Sigmoid colon (tissue), 7 donors: ENCODE data around the gene TNNI2. TPM values are rescaled to one million over a fixed set of nuclear protein-coding genes. Genes with fewer than 3 reads are reported as not detected.

ENCODE experiments used
- DNase-seq: peaks from one replicate; pipeline ENCODE4 v3.0.0-alpha.2; 2019
- H3K27ac ChIP-seq, 4 donors: fragments of 200-600 bp; sonication (generic); one replicate each; pipeline ENCODE4 v1.5.1; 2016 to 2019; ENCODE audit warnings: mild to moderate bottlenecking in 1 of 4
- H3K27me3 ChIP-seq, 3 donors: fragments of 200-600 bp; sonication (generic); one replicate each; pipeline ENCODE4 v1.5.1; 2019; ENCODE audit warnings: mild to moderate bottlenecking in 1 of 3
- H3K36me3 ChIP-seq, 4 donors: fragments of 200-600 bp; sonication (generic); one replicate each; pipeline ENCODE4 v1.5.1; 2016 to 2019
- H3K4me1 ChIP-seq, 4 donors: fragments of 200-600 bp; sonication (generic); one replicate each; pipeline ENCODE4 v1.5.1; 2017 to 2019
- H3K4me3 ChIP-seq, 4 donors: fragments of 200-600 bp; sonication (generic); one replicate each; pipeline ENCODE4 v1.5.1; 2017 to 2019; ENCODE audit warnings: mild to moderate bottlenecking in 2 of 4, moderate library complexity in 1 of 4
- H3K9me3 ChIP-seq, 4 donors: fragments of 200-600 bp in 3 of 4; sonication (generic) in 3 of 4; one replicate each; pipeline versions ENCODE4 v1.5.1 to v1.6.1; 2013 to 2019
- EP300 ChIP-seq, 4 donors: sonication (generic); formaldehyde crosslinking; IDR thresholded peaks; one replicate each; pipeline ENCODE4 v1.6.1; 2017; ENCODE audit warnings: antibody characterized with exemption in 4 of 4
- POLR2A ChIP-seq, 2 donors: fragments of 450-650 bp; IDR thresholded peaks; one replicate each; pipeline ENCODE4 v1.6.1; 2016; ENCODE audit warnings: antibody characterized with exemption in 2 of 2, mild to moderate bottlenecking in 2 of 2, moderate library complexity in 2 of 2
- POLR2AphosphoS5 ChIP-seq, 4 donors: sonication (generic); formaldehyde crosslinking; IDR thresholded peaks; one replicate each; pipeline ENCODE4 v1.6.1; 2017; ENCODE audit warnings: antibody characterized with exemption in 4 of 4
- WGBS, 2 donors: extraction: QIAGEN DNeasy Blood & Tissue Kit; methylation state at CpG; one replicate each; pipeline ENCODE4 v1.1.7; 2013; 5-methylcytosine and 5-hydroxymethylcytosine counted together
- intact Hi-C: fragments of 100-400 bp; cut with DNase I; formaldehyde crosslinking; loops from one replicate; pipeline ENCODE4 v1.15.1; 2023
- polyA plus RNA-seq, 3 donors: library from polyadenylated mRNA; stranded (reverse); fragments of 200-250 nt; gene quantifications; one replicate each; pipeline ENCODE4 v1.2.3, GENCODE V29; 2013
- total RNA-seq, 4 donors: library from RNA; depleted of rRNA; stranded (reverse); fragments of >200 nt; gene quantifications; one replicate each; pipeline ENCODE4 v1.1.0, GENCODE V29; 2016
- TF ChIP-seq, protein P1 (sequence below), 4 experiments: fragments of 450-650 bp in 3 of 4; fragments of 200-600 bp in 1 of 4; IDR thresholded peaks; one replicate each; pipeline ENCODE4 v1.5.1; 2016 to 2019; ENCODE audit warnings: antibody characterized with exemption in 4 of 4, mild to moderate bottlenecking in 3 of 4, moderate library complexity in 2 of 4
- donor health status: healthy with polysubstance abuse.
- donor health status: Bipolar disorder and iron deficiency.
- donor health status: healthy.

TNNI2 gene
- not detected for total RNA-seq
- 1 to 10 TPM in 2 of 3 donors, not detected in 1; 1.7 to 2.4 TPM for polyA plus RNA-seq

DNA sequence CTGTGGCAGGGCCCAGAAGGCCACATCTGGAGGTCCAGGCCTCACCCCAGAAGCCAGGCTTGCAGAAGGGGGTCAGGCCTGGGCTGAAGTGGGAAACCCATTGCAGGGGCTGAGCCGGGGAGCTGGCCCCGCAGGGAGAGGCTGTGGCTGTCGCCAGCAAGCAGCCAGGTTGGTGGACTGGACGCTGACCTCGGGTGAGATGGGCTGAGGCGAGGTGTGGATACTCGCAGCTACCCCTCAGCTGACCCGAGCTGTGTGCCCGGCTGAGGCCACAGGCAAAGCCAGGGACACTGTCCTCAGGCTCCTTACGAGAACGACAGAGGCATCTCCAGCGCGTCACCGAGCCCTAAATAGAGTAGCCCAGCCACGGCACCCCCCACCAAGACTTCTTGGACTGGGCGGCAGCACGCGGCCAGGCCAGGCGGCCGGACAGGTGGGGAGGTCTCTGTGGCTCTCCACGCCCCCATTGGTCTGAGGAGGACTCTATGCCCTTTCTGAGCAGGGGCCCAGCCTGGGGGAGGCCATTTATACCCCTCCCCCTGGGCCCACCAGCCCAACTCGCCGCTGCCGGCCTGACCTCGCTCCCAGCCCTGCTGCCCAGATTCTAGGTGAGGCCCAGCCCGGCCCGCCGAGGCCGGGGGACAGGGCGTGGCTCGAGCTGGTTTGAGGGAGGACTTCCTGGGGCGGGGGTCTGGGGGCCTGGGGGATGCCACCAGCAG is at the start of gene TNNI2:
Gene TNNI2 (plus strand): TSS at position 556 of the 719 bp plus-strand sequence. CDS start 716 bp downstream, outside the sequence.
- Histone ChIP-seq H3K27ac (no peak within 1 kb of the TSS), H3K4me3 (no peak within 1 kb of the TSS), H3K9me3 (no peaks in the 10 kb centered on the region), H3K27me3 (no peaks in the 10 kb centered on the region), H3K36me3 (no peaks in the 10 kb centered on the region), H3K4me1 (peaks cover 0 to 9% (median 6%) of the 10 kb centered on the region in 4 donors)
- TF ChIP-seq POLR2AphosphoS5 (IDR thresholded peaks at IDR 0.05): no peak
- TF ChIP-seq POLR2A (IDR thresholded peaks at IDR 0.05): no peak
- no peak for TF ChIP-seq EP300 (IDR thresholded peaks at IDR 0.05)
- TF ChIP-seq, protein P1, sequence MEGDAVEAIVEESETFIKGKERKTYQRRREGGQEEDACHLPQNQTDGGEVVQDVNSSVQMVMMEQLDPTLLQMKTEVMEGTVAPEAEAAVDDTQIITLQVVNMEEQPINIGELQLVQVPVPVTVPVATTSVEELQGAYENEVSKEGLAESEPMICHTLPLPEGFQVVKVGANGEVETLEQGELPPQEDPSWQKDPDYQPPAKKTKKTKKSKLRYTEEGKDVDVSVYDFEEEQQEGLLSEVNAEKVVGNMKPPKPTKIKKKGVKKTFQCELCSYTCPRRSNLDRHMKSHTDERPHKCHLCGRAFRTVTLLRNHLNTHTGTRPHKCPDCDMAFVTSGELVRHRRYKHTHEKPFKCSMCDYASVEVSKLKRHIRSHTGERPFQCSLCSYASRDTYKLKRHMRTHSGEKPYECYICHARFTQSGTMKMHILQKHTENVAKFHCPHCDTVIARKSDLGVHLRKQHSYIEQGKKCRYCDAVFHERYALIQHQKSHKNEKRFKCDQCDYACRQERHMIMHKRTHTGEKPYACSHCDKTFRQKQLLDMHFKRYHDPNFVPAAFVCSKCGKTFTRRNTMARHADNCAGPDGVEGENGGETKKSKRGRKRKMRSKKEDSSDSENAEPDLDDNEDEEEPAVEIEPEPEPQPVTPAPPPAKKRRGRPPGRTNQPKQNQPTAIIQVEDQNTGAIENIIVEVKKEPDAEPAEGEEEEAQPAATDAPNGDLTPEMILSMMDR (IDR thresholded peaks at IDR 0.05): no peak
- DNase-seq: no peak
- 81 to 91% methylated on average over 32 of the region's 32 CpGs for WGBS, 2 donors
- intact Hi-C loops: loop anchor here (5.0 kb wide), 3 partner anchors 44 to 314 kb away; partner anchors contain the start of gene TNNT3

DNA sequence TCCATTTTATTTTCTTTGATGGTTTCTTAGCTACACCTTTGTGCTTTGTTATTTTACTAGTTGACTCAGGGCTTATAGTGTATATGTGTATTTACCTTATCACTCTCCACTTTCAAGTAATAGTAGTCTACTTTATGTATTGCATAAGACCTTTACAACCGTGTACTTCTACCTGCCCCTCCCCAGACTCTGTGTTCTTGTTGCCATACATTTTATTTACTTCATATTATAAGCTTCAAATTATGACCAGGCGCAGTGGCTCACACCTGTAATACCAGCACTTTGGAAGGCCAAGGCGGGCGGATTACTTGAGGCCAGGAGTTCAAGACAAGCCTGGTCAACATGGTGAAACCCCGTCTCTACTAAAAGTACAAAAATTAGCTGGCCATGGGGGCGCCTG is 46.9 kb upstream of the TNNI2 start:
- H3K27me3 ChIP-seq: peaks cover 0 to 13% (median 8%) of the 10 kb centered on the region in 3 donors
- H3K4me1 ChIP-seq: no peaks in the 10 kb centered on the region
- DNase-seq: no peak
- H3K4me3 ChIP-seq: no peak overlapping the region
- intact Hi-C loops: no loop called here
- 20 to 72% methylated on average over 6 of the region's 6 CpGs for WGBS, 2 donors
- H3K9me3 ChIP-seq: no peaks in the 10 kb centered on the region
- H3K36me3 ChIP-seq: no peaks in the 10 kb centered on the region
- TF ChIP-seq POLR2AphosphoS5 (IDR thresholded peaks at IDR 0.05) (no peak), POLR2A (IDR thresholded peaks at IDR 0.05) (no peak)
- TF ChIP-seq, protein P1 (IDR thresholded peaks at IDR 0.05): no peak
- H3K27ac ChIP-seq: no peak overlapping the region

DNA sequence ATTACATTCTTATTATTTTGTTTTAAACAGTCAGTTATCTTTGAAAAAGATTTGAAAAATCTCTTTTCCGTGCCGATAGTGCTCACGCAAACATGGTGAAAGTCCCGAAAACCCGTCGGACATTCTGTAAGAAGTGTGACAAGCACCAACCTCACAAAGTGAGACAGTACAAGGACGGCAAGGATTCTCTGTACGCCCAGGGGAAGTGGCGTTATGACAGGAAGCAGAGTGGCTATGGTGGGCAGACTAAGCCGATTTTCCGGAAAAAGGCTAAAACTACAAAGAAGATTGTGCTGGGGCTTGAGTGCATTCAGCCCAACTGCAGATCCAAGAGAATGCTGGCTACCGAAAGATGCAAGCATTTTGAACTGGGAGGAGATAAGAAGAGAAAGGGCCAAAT is 46.3 kb upstream of the TNNI2 start:
- intact Hi-C loops: no loop called here
- WGBS, 2 donors: 71 to 89% methylated on average over 12 of the region's 12 CpGs
- Histone ChIP-seq H3K27ac (no peak overlapping the region), H3K4me1 (no peaks in the 10 kb centered on the region), H3K27me3 (peaks cover 0 to 17% (median 8%) of the 10 kb centered on the region in 3 donors), H3K9me3 (no peaks in the 10 kb centered on the region), H3K36me3 (no peaks in the 10 kb centered on the region), H3K4me3 (no peak overlapping the region)
- no peak for DNase-seq
- TF ChIP-seq EP300 (IDR thresholded peaks at IDR 0.05) (no peak), POLR2A (IDR thresholded peaks at IDR 0.05) (no peak), POLR2AphosphoS5 (IDR thresholded peaks at IDR 0.05) (no peak)
- TF ChIP-seq, protein P1 (IDR thresholded peaks at IDR 0.05): no peak

DNA sequence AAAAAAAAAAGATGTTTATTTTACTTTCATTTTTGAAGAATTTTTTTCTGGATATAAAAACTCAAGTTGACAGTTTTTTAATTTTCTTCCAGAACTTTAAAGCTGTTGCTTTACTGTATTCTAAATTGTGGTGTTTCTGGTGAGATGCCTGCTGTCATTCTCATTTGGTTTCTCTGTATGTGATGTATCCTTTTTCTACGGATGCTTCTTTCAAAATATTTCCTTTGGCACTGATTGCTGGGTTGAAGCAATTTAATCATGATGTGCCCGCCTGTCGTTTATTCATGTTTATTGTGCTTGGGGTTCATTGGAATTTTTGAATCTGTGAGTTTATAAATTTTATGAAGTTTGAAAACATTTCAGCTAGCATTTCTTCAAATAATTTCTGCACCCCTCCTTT is 45.7 kb upstream of the TNNI2 start:
- DNase-seq: no peak

More for the DNA sequence above, 45.7 kb upstream of the TNNI2 start:
- no peak overlapping the region for H3K4me3 ChIP-seq
- H3K4me1 ChIP-seq: no peaks in the 10 kb centered on the region
- H3K27me3 ChIP-seq: peaks cover 0 to 23% (median 8%) of the 10 kb centered on the region in 3 donors
- no peak overlapping the region for H3K27ac ChIP-seq
- H3K36me3 ChIP-seq: no peaks in the 10 kb centered on the region
- intact Hi-C loops: no loop called here
- TF ChIP-seq POLR2AphosphoS5 (IDR thresholded peaks at IDR 0.05) (no peak), EP300 (IDR thresholded peaks at IDR 0.05) (no peak), POLR2A (IDR thresholded peaks at IDR 0.05) (no peak)
- TF ChIP-seq, protein P1 (IDR thresholded peaks at IDR 0.05): no peak
- H3K9me3 ChIP-seq: no peaks in the 10 kb centered on the region
- 57 to 73% methylated on average over 3 of the region's 3 CpGs for WGBS, 2 donors
